Left kidney (tissue), 2 donors: ENCODE results near the gene CD48. TPM values are rescaled to one million over a fixed set of nuclear protein-coding genes. Genes with fewer than 3 reads are reported as not detected.
"Not testable (repeated sequence)": the region's sequence is repeated elsewhere in the genome, so short reads cannot be mapped to it uniquely, and the experiment has no call there.

ENCODE experiments used
- DNase-seq: peaks from one replicate; pipeline ENCODE4 v3.0.0-alpha.2; 2013
- polyA plus RNA-seq: library from polyadenylated mRNA; unstranded; fragments of 120-200 nt; gene quantifications from one replicate; pipeline ENCODE4 v1.2.1, GENCODE V29; 2013; ENCODE audit not compliant: insufficient read length

CD48 gene
- polyA plus RNA-seq, 1 donor = 0.80 TPM

- no peak for DNase-seq
These were observed 31.0 kb upstream of the CD48 start for GRCh38 chr1:160742428-160743127.

GRCh38 chr1:160741612-160742348, 30.2 kb upstream of the CD48 start:
- DNase-seq = no peak

GRCh38 chr1:160741092-160741501, 29.5 kb upstream of the CD48 start:
- DNase-seq = no peak

GRCh38 chr1:160740133-160740688, 28.6 kb upstream of the CD48 start:
- DNase-seq = no peak

- no peak for DNase-seq
These were observed 27.5 kb upstream of the CD48 start, which contains the start of gene SLAMF7 for GRCh38 chr1:160739098-160739511. Gene SLAMF7 (plus strand): TSS chr1:160739247. CDS start chr1:160739302, 55 bp downstream.

- no peak for DNase-seq
These were observed 26.6 kb upstream of the CD48 start for GRCh38 chr1:160738271-160738670.

GRCh38 chr1:160734301-160734700, 22.7 kb upstream of the CD48 start:
- DNase-seq = no peak

GRCh38 chr1:160733898-160734297, 22.3 kb upstream of the CD48 start:
- DNase-seq = no peak

- DNase-seq = no peak
These were observed 20.4 kb upstream of the CD48 start for GRCh38 chr1:160731990-160732389.

- DNase-seq = not testable (repeated sequence)
These were observed 19.9 kb upstream of the CD48 start for GRCh38 chr1:160731564-160731963.

- DNase-seq = no peak
These were observed 15.7 kb upstream of the CD48 start for GRCh38 chr1:160727316-160727640.

- peak; percentile 39 for DNase-seq
These were observed 15.1 kb upstream of the CD48 start for GRCh38 chr1:160726498-160727315.

GRCh38 chr1:160726114-160726497, 14.5 kb upstream of the CD48 start:
- no peak for DNase-seq

GRCh38 chr1:160724465-160725242, 13.0 kb upstream of the CD48 start:
- DNase-seq = no peak

GRCh38 chr1:160723332-160723731, 11.7 kb upstream of the CD48 start:
- no peak for DNase-seq

GRCh38 chr1:160722726-160723125, 11.1 kb upstream of the CD48 start:
- DNase-seq = no peak

- DNase-seq = no peak
These were observed 9.9 kb upstream of the CD48 start for GRCh38 chr1:160721473-160721872.

GRCh38 chr1:160720356-160721085, 8.9 kb upstream of the CD48 start:
- DNase-seq = no peak

GRCh38 chr1:160718210-160718609, 6.6 kb upstream of the CD48 start:
- DNase-seq = no peak

GRCh38 chr1:160717306-160717705, 5.7 kb upstream of the CD48 start:
- no peak for DNase-seq

- no peak for DNase-seq
These were observed 4.4 kb upstream of the CD48 start for GRCh38 chr1:160716013-160716412.
